Stimulated activated CD4-positive, alpha-beta T cell treated with anti-CD3 and anti-CD28 coated beads, Interleukin-15, amount 100 ng/mL, for 1 hour (primary cell): ENCODE results near the gene STARD3.

Source experiments
- DNase-seq, 2 donors: peaks; one replicate each; pipeline ENCODE4 v3.0.0-alpha.2; 2020; ENCODE audit warnings: low read depth in 1 of 2, low spot score in 1 of 2

STARD3 gene

DNA sequence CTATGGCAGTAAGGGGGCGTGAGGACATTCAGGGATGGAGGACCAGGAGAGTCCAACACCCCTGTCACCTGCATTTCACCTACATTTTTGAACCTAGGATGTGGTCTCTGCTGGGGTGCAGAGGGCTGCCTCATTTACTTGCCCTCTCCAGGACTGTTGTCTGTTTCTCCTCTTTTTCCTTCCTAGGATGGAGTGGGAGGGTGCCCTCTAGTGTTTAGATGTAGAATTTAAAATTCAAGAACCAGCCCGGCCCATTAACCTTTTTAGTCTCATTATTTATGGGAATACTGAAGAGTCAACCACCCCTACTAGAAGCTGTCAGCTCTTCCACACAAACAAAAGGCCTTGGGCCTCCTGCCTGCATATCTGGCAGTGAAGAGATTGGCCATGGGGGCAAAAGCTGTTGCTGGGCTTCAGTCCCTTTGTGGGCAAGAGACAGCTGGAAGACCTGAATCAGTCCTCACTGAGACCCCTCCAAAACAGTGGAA lies 2.5 kb upstream of the STARD3 start:
- no peak for DNase-seq

DNA sequence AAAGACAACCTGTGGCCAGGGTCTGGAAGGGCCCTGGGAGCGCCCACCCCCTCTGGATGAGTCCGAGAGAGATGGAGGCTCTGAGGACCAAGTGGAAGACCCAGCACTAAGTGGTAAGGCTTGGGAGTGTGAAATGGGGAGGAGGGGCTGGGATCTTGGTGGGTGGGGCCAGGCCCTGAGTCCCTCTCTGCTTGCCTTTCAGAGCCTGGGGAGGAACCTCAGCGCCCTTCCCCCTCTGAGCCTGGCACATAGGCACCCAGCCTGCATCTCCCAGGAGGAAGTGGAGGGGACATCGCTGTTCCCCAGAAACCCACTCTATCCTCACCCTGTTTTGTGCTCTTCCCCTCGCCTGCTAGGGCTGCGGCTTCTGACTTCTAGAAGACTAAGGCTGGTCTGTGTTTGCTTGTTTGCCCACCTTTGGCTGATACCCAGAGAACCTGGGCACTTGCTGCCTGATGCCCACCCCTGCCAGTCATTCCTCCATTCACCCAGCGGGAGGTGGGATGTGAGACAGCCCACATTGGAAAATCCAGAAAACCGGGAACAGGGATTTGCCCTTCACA lies 1.2 kb upstream of the STARD3 start:
- DNase-seq: no peak

DNA sequence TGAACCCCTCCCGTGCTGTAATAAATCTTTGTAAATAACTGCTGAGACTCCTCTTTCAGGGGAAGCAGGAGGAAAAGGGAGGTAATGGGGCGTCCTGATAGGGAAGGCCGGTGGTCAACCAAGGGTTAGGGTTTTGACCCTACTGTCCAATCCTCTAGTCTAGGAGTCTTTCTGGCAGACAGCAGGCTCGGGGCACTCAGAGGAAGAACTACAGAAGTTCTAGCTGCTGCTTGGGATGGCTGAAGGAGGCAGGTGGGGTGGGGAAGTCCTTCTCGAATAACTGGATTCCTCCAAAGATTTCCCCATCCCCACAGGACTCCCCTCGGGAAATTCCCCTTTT lies 387 bp upstream of the STARD3 start:
- no peak for DNase-seq

DNA sequence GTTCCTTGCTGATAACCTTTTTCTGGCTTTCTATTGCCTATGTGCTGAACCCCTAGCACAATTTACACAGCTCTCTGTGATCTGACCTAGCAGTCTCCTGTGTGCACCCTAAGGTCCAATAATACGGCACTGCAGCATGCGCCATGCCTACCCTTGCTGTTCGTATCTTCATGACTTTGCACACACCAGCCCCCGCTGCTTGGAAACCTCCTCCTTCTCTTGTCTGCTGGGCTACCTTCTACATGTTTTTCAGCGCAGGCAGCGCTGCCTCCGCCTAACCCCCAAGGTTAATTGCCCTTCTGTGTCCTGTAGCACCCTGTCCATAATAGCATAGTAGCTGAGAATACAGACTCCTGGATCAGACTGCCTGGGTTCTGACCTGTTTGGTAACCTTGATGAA lies 1.4 kb downstream of the STARD3 start:
- DNase-seq: no peak

DNA sequence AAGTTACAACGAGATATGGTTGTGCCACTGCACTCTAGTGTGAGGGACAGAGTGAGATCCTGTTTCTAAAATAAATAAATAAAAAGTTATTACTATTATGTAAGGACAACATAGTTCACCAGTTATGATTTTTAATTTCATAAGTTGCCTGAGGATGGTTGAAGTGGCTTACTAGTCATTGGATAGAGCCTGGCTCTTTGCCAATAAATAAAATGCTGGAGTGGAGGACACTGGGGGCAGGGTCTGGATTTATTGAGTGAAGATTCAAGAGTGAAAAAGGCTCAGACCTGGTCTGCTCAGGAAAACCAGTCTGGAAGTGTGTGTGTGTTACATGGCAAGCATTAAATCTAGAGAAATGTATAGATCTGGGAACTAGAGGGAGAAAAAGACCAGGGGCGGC lies 2.1 kb downstream of the STARD3 start:
- no peak for DNase-seq

DNA sequence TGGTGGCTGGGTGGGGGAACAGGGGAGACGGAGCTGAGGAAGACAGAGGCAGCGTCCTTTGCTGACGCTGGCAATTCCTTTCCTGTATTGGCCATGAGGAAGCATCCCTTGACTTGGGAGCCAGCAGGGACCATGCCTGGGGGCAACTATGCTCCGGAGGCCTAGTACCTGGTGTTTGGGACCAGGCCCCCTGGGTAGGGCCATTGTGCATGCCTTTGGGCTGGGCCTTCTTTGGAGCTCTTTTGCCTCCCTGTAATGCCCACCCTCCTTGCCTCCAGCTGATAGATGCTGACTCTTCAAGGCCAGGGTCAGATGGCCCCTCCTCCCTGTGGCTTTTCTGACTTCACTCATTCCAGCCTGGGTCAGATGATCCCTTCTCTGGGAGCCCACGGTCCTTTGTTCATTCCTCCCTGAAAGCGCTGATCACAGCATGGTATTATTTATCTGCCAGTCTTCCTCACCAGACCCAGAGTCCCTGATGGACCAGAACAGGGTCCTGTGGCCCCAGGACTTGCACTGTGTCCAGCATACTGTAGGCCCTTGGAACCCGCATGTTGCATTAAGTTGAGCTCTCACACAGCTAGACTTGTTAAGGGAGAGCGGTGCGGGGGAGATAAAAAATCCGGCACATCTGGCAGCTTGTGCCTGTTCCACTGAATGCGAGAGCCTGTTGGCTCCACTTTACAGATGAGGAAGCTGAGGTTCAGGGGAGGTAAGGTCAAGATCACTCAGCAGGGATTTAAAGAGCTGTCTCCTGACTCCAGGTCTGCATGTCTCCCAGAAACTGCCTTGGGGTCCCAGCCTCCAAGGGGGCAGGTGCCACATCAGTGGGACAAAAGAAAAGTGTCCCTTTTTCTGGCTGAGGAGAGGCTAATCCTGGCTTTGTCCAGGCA lies 2.9 kb downstream of the STARD3 start:
- no peak for DNase-seq

DNA sequence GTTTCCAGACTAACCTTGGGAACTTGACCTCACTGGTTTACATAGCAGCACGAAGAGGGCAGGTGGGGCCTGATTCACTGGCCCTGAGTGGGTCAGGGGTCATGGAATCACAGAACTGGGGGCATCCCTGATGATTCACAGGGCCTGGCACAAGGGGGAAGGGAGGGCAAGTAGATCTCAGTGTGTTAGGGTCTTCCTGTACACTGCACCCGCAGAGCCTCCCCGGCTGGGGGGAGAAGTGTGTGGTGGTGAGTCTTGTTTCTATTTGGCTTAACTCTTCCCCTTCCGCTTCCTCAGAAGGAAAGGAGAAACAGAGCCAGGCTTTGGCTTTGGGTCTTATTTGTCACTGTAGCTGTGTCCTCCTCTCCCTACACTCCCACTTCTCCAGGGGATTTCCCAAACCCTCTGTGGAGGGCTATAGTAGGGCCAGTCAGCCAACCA lies 3.7 kb downstream of the STARD3 start:
- DNase-seq: no peak

DNA sequence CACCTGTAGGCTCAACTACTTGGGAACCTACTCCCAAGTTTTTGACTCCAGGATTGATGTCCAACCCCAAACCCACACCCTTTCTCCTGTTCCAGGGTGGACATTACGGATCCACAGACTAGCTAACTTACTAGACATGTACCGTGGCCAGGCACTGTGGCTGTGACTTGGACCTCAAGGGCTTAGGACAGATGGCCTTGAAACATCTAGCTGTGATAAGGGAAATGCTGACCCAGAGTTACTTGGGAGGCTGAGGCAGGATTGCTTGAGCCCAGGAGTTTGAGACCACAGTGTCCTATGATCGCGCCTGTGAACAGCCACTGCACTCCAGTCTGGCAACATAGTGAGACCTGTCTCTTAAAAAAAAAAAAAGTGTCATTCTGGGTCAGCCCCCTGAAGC lies 4.2 kb downstream of the STARD3 start:
- no peak for DNase-seq

DNA sequence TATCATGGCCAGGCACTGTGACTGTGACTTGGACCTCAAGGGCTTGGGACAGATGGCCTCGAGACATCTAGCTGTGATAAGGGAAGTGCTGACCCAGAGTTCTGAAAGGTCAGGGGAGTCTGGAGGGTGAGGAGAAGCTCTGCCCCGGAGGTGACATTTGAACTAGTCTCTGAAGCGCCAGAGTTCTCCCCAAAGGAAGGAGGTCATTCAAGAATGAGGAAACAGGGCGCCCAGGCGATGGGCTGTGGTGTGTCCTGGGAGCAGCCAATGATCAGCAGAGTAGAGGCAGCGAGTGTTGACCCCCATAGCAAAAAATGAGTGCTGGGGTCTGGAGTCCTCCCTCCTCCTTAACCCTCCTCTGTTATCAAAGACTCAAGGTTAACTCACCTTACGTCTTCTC lies 4.9 kb downstream of the STARD3 start:
- no peak for DNase-seq

DNA sequence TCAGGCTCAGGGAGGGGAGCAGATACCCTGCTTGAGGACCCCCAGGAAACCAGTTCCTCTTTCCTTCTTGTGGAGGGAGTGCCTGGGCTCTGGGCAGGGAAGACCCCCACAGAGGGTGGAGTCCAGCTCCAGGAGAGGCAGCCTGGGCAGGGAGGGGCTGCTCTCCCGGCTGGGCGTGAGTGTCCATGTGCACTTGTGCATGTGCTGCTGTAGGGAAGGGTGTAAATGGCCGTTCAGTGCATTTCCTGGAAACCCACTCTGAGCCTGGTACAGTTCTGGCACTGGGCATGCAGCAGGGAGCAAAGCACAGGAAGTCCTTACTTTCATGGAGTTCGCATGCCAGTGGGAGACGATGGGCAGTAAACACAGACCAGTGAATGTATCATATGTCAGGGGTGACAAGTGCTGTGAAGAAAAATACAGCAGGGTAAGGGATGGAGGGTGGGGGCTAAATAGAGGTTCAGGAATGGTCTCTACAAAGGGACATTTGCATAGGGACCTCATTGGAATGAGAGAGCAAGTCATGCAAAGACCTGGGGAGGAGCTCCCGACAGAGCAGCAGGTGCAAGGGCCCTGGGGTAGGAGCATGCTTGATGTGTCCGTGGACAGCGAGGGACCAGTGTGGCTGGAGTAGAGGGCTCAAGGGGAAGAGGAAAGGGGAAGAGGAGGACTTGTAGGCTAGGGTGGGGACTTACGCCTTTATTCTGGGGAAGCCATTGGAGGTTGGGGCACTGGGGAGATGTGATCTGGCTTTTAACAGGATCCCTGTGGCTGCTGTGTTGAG lies 5.5 kb downstream of the STARD3 start:
- DNase-seq: no peak

DNA sequence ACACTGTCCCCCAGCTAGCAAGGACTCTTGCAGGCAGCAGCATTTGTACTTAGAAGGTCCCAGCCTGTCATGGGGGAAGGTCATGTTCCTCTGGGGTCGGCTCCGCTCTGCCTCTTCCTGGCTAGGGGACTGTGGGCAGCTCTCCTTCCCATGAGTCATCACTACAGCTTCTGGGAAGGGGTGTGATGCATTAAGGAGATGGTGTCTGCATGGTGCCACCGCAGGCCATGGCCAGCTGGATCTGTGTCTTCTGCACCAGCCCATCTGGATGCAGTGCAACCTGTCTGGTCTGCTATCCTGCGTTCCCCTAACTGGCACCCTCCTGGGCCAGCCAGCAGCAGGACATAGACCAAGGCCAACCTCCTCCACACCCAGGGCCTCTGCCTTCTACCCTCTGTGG lies 6.3 kb downstream of the STARD3 start:
- no peak for DNase-seq

DNA sequence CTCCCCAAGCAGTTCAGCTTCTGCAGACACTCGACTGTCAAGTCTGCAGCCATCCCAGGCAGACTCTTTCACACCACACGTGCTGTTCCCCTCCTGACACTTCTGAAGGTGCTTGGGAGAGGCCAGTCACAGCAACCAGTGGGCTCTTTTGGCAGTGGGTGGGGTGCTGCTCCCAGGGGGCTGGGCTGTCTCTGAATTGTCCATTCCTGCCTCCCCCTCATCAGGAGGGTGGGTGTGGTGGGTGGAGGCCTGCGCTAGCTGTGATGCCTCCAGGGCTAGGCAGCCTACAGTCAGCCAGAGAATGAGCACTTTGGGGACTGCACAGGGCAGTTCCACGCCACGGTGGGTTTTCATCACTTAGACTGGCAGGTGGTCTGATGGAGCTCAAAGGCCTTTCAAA lies 10.3 kb downstream of the STARD3 start:
- DNase-seq: no peak

DNA sequence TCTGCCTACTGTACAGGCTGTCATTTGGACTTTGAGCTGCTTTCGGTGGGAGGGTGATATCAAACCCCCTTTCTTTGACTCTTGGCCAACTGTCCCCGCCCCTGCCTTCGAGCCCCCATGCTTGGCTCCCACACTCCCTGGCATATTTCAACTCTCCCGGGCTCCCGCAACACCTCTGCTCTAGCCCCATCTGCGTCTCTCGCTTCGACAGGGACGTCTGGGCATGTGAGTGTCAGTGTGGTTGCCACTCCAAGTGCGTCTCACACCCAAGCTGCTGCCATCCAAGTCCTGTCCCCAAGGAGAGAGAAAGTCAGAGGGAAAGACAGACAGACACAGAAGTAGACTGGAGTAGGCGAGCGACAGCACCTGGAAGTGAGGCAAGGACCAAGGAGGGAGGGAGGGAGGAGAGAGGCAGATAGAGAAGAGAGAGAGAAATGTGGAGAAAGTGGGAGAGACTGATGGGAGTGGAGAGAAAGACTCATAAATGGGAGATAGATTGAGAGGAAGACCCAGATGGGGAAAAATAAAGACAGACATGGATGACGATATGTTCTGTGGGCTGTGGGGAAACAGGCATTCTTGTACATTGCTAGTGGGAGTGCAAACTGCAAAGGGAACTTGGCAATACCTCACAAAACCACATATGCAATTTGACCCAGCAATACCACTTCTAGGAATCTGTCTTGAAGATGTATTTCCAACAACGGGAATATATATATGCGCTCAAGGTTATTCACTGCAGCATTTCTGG lies 11.8 kb downstream of the STARD3 start:
- DNase-seq: no peak

DNA sequence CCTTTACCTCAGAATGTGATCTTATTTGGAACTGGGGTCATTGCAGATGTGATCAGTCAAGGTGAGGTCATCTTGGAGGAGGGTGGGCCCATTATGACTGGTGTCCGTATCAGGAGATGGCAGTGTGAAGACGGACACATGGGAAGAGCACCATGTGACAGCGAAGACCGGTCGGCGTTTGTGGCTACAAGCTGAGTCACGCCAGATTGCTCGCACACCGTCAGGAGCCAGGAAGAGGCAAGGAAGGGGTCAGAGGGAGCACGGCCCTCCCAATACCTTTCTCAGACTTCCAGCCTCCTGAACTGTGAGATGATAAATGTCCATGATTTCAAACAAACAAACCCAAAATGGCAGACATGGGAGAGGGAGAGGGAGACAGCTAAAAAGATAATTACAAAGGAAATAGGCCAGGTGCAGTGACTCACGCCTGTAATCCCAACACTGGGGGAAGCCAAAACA lies 13.2 kb downstream of the STARD3 start:
- DNase-seq: no peak

DNA sequence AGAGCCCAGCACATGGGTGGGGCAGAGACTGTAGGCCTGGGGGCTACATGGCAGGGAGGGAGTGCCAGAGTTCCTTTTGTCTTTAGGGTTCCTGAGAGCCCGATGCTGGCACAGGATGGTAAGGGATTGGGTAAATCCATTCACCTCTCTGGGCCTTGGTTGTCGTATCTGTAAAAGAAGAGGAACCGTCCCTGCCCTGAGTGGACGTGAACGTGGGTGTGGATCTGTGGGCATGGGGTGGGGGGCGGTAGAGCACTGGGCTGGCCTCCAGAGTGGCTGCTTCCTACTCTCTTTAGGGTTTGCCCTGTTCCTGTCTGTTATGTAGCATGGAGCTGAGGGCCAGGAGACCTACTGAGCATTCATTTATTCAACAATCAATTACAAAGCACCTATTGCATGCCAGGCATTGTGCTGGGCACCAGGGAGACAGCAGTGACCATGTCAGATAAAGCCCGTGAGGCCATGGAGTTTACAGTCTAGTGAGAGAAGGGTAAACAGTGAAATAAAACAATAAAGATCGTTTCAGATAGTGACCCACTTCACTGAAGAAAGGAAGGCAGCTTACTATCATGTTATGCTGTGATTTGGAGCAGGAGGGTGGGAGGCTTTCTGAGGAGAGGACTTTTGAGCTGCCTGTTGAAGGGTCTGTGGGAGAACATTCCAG lies 15.1 kb downstream of the STARD3 start:
- DNase-seq: no peak

DNA sequence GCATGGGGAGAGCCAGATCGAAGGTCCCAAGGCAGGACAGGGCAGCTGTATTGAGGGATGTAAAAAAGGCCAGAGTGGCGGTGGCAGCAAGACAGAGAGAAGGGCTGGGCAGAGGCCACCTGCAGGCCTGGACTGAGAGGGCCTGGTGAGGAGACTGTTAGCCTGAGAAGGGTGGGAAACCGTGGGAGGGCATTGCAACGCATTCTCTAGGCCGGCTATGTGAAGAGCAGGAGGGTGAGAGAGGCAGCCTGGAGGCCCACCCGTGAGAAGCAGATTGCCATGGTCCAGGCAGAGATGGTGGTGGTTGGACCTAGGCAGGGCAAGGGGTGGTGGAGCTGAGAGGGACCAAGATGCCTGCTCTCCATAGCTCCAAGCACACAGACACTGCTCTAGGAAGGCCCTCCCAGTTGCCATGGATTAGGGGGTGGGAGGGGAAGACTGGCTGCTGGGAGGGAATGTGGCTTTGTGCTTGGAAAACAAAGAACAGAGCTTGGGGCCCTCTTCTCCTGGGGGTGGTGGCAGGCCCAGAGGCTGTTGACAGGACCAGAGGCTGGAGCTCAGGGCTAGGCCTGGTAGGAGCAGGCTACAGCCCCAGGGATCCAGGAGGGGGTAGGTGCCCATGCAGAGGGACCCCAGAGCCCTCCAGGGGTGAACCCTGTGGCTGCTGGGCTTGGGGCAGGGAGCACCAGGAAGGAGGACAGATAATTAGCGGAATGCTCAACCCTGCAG lies 15.8 kb downstream of the STARD3 start:
- DNase-seq: no peak

DNA sequence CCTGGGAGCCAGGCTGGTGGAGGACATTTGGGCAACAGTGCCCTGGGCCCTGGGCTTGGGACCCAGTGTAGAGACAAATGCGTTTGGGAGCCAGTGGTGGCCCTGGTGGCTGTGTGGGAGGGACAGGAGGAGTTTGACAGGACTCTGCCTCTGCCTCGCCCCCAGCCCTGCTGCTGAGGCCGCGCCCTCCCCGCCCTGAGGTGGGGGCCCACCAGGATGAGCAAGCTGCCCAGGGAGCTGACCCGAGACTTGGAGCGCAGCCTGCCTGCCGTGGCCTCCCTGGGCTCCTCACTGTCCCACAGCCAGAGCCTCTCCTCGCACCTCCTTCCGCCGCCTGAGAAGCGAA lies 16.3 kb downstream of the STARD3 start:
- no peak for DNase-seq

DNA sequence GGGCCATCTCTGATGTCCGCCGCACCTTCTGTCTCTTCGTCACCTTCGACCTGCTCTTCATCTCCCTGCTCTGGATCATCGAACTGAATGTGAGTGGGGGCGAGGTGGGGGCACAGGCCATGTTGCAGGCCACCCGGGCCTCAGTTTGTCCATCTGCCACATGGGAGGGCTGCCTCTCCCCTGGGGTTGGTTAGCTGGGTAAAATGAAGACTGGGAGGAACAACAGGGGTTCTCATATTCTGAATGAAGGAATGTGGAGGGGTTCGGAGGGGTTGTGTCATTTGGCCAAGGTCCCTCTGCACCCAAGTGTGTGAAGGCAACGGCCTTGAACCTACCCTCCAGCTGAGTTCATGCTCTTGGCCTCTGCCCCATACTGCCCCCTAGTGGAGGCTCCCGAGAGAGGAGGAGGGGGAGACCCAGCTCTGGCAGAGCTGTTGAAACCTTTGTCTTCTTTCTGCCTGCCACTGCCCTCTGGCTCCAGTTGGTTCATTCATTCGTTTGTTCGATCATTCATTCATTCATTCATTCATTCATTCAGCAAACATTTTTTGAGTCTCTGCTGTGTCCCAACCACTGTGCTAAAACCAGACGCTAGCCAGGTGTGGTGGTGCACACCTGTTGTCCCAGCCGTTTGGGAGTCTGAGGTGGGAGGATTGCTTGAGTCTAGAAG lies 16.9 kb downstream of the STARD3 start:
- peak; percentile 59 to 61 for DNase-seq

DNA sequence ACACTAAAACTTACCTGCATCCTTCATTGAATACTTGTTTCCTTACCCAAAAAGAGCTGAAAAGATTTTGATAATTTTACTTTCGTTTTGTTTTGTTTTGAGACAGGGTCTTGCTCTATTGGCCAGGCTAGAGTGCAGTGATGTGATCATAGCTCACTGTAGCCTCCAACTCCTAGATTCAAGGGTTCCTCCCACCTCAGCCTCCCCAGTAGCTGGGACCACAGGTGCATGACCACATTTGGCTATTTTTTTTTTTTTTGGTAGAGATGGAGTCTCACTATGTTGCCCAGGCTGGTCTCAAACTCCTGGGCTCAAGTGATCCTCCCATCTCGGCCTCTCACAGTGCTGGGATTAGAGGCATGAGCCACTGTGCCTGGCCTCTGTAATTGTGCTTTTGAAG lies 18.2 kb downstream of the STARD3 start:
- no peak for DNase-seq

DNA sequence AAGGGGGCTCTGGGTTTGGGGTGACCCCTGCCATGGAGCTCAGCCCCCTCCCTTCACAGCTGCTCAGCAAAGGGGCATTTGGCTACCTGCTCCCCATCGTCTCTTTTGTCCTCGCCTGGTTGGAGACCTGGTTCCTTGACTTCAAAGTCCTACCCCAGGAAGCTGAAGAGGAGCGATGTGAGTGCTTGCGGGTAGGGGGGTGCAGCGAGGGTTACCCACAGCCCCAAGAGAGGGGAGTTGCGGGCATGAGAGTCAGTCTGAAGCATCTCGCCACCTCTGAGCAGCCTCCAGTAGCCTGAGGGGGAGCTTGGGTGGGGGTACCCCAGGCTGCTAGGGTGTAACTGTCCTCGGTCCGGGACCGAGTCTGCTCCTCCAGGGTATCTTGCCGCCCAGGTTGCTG lies 21.4 kb downstream of the STARD3 start:
- DNase-seq: no peak
